Fibroblast of peridontal ligament (primary cell): ENCODE measurements around the gene TPRN.

Source experiments
- DNase-seq: peaks from one replicate; pipeline ENCODE4 v3.0.0-alpha.2; 2010; ENCODE audit errors: extremely low read depth

TPRN gene

GRCh38 chr9:137161558-137162486 lies 38.7 kb downstream of the TPRN start:
- no peak for DNase-seq

GRCh38 chr9:137160716-137161557 lies 39.6 kb downstream of the TPRN start:
- no peak for DNase-seq

GRCh38 chr9:137160054-137160425 lies 40.5 kb downstream of the TPRN start:
- no peak for DNase-seq

GRCh38 chr9:137159105-137160053 lies 41.2 kb downstream of the TPRN start:
- no peak for DNase-seq

GRCh38 chr9:137158625-137159024 lies 41.9 kb downstream of the TPRN start:
- DNase-seq: no peak

GRCh38 chr9:137157618-137158415 lies 42.7 kb downstream of the TPRN start:
- no peak for DNase-seq

- peak; percentile 11 for DNase-seq
Measured at GRCh38 chr9:137156567-137157375, 43.8 kb downstream of the TPRN start.

- no peak for DNase-seq
Measured at GRCh38 chr9:137152844-137153405, 47.6 kb downstream of the TPRN start.

- no peak for DNase-seq
Measured at GRCh38 chr9:137150617-137151457, 49.7 kb downstream of the TPRN start.

GRCh38 chr9:137149942-137150616 lies 50.5 kb downstream of the TPRN start:
- DNase-seq: no peak

- DNase-seq: no peak
Measured at GRCh38 chr9:137149363-137149762, 51.2 kb downstream of the TPRN start.

- no peak for DNase-seq
Measured at GRCh38 chr9:137148661-137149060, 51.9 kb downstream of the TPRN start.

GRCh38 chr9:137148242-137148641 lies 52.3 kb downstream of the TPRN start:
- no peak for DNase-seq

- no peak for DNase-seq
Measured at GRCh38 chr9:137147793-137148160, 52.8 kb downstream of the TPRN start.

- no peak for DNase-seq
Measured at GRCh38 chr9:137147091-137147792, 53.3 kb downstream of the TPRN start.

- DNase-seq: no peak
Measured at GRCh38 chr9:137146527-137146918, 54.0 kb downstream of the TPRN start.

- no peak for DNase-seq
Measured at GRCh38 chr9:137145731-137146526, 54.6 kb downstream of the TPRN start.
